ENCODE results near the gene MAPK4.

DNA sequence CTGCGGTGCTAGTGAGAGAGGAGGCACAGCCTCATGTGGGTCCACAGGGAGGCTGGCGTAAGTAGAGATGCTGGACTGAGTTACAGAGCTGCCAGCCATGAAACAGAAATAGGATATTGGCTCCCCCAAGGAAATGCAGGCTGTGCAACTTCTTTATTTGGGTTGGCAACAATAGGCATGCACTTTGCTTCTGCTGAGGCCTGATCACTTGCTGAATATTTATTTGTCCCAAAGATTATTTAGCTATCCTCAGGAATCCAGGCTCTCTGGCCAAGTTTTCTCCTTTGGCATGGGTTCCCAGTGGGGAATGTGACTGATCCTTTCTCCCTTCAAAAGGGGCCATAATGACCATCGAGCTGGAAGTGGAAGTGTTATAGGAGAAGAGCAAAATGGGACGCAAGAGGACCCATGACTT lies 60.0 kb downstream of the MAPK4 start:
- TF ChIP-seq, protein P1, sequence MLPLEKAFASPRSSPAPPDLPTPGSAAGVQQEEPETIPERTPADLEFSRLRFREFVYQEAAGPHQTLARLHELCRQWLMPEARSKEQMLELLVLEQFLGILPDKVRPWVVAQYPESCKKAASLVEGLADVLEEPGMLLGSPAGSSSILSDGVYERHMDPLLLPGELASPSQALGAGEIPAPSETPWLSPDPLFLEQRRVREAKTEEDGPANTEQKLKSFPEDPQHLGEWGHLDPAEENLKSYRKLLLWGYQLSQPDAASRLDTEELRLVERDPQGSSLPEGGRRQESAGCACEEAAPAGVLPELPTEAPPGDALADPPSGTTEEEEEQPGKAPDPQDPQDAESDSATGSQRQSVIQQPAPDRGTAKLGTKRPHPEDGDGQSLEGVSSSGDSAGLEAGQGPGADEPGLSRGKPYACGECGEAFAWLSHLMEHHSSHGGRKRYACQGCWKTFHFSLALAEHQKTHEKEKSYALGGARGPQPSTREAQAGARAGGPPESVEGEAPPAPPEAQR (tag by site-specific recombination; IDR thresholded peaks at IDR 0.05) = no peak
- TF ChIP-seq, protein P2, sequence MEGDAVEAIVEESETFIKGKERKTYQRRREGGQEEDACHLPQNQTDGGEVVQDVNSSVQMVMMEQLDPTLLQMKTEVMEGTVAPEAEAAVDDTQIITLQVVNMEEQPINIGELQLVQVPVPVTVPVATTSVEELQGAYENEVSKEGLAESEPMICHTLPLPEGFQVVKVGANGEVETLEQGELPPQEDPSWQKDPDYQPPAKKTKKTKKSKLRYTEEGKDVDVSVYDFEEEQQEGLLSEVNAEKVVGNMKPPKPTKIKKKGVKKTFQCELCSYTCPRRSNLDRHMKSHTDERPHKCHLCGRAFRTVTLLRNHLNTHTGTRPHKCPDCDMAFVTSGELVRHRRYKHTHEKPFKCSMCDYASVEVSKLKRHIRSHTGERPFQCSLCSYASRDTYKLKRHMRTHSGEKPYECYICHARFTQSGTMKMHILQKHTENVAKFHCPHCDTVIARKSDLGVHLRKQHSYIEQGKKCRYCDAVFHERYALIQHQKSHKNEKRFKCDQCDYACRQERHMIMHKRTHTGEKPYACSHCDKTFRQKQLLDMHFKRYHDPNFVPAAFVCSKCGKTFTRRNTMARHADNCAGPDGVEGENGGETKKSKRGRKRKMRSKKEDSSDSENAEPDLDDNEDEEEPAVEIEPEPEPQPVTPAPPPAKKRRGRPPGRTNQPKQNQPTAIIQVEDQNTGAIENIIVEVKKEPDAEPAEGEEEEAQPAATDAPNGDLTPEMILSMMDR (tag by site-specific recombination; IDR thresholded peaks at IDR 0.05) = no peak
- TF ChIP-seq ZNF239 (tag by site-specific recombination; IDR thresholded peaks at IDR 0.05) (no peak), ZSCAN30 (tag by site-specific recombination; IDR thresholded peaks at IDR 0.05) (no peak), ZNF10 (tag by site-specific recombination; IDR thresholded peaks at IDR 0.05) (no peak), SP2 (tag by site-specific recombination; IDR thresholded peaks at IDR 0.05) (no peak), BCL11A (tag by site-specific recombination; IDR thresholded peaks at IDR 0.05; ENCODE audit: low read depth) (no peak)
- TF ChIP-seq, protein P3, sequence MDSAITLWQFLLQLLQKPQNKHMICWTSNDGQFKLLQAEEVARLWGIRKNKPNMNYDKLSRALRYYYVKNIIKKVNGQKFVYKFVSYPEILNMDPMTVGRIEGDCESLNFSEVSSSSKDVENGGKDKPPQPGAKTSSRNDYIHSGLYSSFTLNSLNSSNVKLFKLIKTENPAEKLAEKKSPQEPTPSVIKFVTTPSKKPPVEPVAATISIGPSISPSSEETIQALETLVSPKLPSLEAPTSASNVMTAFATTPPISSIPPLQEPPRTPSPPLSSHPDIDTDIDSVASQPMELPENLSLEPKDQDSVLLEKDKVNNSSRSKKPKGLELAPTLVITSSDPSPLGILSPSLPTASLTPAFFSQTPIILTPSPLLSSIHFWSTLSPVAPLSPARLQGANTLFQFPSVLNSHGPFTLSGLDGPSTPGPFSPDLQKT (IDR thresholded peaks at IDR 0.05; ENCODE audit: borderline replicate concordance, low read depth, low read length) = no peak
- TF ChIP-seq, protein P4, sequence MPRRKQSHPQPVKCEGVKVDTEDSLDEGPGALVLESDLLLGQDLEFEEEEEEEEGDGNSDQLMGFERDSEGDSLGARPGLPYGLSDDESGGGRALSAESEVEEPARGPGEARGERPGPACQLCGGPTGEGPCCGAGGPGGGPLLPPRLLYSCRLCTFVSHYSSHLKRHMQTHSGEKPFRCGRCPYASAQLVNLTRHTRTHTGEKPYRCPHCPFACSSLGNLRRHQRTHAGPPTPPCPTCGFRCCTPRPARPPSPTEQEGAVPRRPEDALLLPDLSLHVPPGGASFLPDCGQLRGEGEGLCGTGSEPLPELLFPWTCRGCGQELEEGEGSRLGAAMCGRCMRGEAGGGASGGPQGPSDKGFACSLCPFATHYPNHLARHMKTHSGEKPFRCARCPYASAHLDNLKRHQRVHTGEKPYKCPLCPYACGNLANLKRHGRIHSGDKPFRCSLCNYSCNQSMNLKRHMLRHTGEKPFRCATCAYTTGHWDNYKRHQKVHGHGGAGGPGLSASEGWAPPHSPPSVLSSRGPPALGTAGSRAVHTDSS (tag by site-specific recombination; IDR thresholded peaks at IDR 0.05) = no peak
- TF ChIP-seq, protein P5, sequence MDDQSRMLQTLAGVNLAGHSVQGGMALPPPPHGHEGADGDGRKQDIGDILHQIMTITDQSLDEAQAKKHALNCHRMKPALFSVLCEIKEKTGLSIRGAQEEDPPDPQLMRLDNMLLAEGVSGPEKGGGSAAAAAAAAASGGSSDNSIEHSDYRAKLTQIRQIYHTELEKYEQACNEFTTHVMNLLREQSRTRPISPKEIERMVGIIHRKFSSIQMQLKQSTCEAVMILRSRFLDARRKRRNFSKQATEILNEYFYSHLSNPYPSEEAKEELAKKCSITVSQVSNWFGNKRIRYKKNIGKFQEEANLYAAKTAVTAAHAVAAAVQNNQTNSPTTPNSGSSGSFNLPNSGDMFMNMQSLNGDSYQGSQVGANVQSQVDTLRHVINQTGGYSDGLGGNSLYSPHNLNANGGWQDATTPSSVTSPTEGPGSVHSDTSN (CRISPR knock-in tag; IDR thresholded peaks at IDR 0.05) = no peak

All from HEK293 (cell line).